Heart left ventricle (tissue), 13 donors: Measurements from ENCODE around the gene CDH8.

Experiments used
- CTCF ChIP-seq, 12 donors: fragments of 200-600 bp; sonication (generic) in 4 of 12; IDR thresholded peaks; one replicate each; pipeline versions ENCODE4 v1.5.0 to v1.8.0; 2018 to 2022; ENCODE audit warnings: antibody characterized with exemption in 12 of 12, mild to moderate bottlenecking in 5 of 12
- POLR2A ChIP-seq, 2 donors: fragments of 450-650 bp; IDR thresholded peaks; one replicate each; pipeline ENCODE4 v1.6.1; 2017; ENCODE audit warnings: antibody characterized with exemption in 2 of 2, mild to moderate bottlenecking in 2 of 2, moderate library complexity in 2 of 2
- donor health status: ischemic (EF 13 %, LVEDD 7.1; RV severe dilation, severe dysfunction).
- donor health status: DM: no; HTN: yes; CAD: no.
- donor health status: DM: no; HTN: no; CAD: no.
- donor health status: ischemic (EF 25% LVEDD 6.9; RV normal size, moderate dysfunction).
- donor health status: ischemic (EF 25% LVEDD 5.7; RV mildly dilated, moderate dysfunction).
- donor health status: ischemic (EF 35%, LVEDD 5.7; RV mildly dilated, moderate dysfunction).
- donor health status: nonischemic (EF 11% LVEDD 7.7; RV severe dilation, severe dysfunction).
- donor health status: DM: yes; HTN: yes; CAD: no.
- donor health status: PGD.
- donor health status: ischemic (EF 29% LVEDD 5.4; RV normal size, mild dysfunction).
- donor health status: nonischemic (EF 23%, LVEDD 6.1; RV moderate dilation, normal function).

- TF ChIP-seq CTCF (IDR thresholded peaks at IDR 0.05) (no peak), POLR2A (IDR thresholded peaks at IDR 0.05) (no peak)
Observed at GRCh38 chr16:61901689-61902088, 134.5 kb downstream of the CDH8 start.
